ENCODE data around the gene HTR2A.
"Not testable (repeated sequence)": the region's sequence is repeated elsewhere in the genome, so short reads cannot be mapped to it uniquely, and the experiment has no call there.

The HTR2A gene

DNA sequence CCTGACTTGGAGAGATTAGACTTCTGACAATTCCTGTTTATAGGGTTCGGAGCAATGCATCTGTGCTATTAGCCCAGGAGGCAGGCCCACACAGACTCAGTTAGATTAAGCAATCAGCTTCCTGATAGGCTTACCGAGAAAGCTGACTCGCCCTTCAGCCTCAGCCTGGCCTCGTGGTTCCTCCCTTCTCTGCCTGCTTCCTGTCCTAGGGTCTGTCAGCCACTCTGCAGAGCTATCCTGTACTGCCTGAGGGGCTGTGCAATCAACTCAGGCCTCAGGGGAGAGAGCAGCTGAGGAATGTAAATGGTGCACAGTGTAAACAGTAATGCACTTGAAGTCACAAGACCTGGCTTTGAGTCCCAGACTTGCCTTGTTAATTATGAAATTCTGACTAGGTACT is 30.7 kb downstream of the HTR2A start:
- DNase-seq: no peak

DNA sequence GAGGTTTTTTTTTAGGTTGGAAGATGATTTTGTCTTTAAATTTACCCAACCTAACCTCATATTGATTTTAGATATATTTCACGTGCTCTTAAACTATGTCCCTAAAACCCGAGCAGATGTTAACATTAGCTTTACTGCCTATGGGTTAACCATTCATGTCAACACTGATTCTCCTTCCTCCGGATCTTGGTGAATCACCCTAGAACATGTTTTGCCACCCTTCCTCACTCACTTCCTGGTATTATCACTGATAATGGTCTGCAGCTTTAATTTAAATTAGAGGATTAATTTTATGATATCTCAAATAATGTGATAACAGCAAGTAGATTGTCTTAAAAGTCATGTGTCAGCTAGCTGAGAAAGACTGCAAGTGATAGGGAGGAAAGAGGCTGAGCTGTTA is 31.9 kb downstream of the HTR2A start:
- no peak for DNase-seq

DNA sequence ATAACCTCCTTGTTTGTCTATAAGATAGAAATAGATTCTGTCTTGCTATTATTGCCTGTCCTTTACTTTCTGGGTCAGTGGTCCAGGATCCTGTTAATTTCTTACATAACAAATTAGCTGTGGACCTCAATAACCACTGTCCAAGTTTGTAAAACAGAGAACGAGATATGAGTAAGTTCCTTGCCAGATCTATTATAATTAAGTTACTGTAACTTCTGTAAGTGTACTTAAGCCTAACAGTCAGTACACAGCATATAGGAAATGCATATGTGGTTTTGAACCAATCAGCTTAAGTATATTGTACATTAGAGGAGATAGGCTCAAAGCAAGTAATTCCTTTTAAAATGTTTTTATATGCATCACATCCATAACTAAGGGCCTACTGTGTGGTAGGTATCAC is 34.9 kb downstream of the HTR2A start:
- DNase-seq: no peak

DNA sequence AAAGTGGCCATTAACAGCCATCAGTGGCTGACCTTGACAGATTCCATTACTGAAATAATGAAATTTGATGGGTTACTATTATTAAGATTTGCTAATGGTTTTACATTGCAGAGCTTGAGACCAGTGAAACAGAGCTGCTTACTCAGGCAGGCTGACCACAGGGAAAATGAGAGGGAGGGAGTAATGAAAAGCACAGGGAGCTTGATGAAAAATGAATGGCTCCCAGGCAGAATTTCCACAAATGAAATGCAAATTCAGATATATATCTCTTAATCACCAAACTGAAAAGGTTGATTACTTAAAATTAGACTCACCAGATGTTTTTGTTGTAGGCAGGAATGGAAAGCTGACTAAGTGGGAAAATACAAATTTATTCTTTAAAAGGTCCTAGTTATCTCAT is 36.1 kb downstream of the HTR2A start:
- DNase-seq: no peak

DNA sequence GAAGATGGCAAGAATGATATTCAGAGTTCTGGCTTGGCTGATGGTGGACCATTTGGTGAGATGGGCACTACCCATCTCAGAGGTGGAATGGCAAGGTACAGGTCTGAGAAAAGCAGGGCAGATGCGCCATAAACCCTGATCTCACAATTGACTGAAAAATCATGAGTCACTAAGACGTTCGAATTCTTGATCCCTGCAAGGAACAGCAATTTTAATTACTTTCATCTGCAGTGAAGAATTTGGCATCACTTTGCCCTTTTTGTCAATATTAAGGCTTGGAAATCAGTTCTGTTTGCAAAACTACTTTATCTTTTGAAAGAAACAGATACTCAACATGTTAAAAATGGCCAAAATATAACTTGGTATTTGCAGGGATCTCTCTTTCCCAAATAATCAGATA is 38.1 kb downstream of the HTR2A start:
- no peak for DNase-seq

DNA sequence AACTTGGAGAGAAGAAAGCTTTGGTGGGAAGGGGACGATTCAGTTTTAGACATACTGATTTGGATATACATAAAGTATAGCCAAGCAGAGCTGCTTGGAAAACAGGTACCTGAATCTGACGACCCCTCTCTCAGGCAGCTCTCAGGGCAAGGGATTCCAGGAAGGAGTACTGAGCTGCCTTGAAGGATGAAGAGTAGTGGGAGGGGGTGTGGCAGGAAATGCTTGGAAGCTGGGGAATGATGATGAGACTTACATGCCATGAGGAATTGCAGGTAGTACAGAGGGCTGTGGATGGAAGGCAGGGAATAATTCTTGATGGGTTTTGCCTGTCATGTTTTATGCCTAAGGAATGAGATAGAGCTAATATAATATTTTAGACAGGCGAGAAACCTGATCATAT is 38.7 kb downstream of the HTR2A start:
- DNase-seq: no peak

DNA sequence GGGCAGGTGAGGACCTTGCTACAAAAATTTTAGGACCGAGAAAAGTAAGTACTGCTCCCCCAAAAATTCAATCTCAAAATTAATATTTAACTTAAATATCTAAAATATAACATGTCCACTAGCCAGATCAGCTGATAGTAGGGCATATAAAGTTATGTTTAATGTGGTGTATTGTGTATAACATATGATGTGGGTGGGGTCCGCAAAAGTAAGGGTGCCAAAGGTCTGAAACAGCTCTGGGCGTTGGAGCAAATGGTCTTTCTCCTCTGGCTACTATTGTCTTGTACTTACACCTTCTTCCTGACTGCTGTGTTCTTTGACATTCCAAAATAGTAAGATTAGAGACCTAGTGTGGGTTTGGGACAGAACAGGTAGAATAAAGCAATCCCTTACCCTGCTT is 41.2 kb downstream of the HTR2A start:
- DNase-seq: no peak

DNA sequence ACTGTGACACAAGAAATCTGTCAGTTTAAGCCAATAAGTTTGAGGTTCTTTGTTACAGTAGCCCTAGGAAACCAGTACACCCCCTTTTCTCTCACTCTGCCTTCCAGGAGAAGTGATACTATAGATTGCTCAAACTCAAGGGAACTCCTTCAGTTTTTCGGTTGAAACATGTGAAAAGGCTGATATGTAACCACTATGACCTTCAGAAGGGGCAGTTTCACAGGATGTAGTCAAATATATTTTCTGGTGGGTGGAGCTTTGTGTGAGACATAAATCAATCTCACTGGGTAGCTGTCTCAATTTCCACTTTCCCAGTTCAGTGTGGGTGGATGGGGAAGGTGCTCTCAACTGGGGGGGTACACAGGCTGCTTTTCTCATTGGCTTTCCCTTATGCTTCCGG is 41.7 kb downstream of the HTR2A start:
- no peak for DNase-seq

DNA sequence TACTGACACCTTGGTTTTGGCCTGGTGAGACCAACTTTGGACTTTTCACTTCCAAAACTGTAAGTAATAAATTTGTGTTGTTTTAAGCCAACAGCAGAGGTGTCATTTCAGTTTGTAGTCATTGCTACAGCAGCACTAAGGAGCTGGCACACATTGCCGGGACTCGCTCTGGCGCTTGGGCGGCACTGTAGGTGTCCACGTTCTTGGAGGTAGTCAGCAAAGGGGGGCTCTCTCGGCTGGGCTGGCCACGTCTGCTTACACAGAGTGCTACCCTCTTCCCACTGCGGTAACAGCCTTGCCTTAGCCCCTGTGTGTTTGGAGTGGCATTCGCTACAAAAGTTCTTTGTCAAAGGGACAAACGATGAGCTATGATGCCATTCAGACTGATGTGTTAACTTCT is 44.7 kb downstream of the HTR2A start:
- no peak for DNase-seq

DNA sequence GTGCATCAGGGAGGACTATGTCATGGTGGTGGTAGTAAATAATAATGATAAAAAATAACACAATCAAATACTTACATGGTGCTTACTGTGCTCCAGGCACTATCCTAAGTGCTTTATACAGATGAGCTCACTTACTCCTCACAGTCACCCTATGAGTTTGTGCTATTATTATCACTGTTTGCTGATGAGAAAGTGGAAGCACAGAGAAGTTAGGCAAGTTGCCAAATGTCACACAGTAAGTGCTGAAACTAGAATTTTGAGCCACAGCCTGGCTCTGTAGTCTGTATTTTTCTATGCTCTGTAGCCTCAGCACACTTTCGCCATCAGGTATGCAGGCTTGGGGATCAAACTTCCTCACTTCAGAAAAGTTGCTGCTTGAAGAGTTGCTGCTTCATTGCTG is 46.6 kb downstream of the HTR2A start:
- no peak for DNase-seq

DNA sequence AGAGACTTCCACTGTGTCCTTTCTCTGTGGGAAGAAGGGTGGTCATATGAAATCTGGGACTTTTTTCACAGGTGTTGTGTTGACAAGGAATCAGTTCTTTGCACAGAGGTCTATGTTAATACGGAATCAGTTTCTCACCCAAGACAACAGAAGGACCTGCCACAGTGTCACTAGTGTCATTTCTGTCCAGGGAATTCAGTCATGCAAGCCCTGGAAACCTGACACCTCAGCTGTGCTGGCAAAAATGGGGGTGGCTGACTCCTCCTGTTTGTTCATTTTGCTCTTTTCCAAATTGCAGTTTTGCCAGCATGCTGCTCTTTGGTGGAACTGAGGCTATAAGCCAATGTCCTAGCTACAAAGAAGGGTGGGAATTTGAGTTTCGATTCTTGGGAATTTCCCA is 50.1 kb downstream of the HTR2A start:
- DNase-seq: no peak

DNA sequence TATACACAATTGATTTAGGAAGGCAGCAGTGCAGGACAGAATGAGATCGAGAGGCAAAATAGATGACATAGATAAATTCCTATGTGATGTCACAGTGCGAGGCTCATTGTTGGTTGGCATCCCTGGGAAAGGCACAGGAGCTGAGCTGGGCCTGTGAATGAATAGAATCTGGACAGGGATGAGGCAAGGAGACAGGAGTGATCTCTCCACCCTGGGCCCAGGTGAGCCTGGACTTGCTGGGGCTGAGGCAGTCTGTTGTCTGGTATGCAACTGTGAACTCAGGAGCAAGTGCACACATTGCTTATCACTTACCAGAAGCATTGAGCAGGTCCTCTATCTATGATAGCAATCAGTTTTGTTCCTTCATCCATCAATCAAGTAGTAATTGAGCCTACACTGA is 51.7 kb downstream of the HTR2A start:
- no peak for DNase-seq

DNA sequence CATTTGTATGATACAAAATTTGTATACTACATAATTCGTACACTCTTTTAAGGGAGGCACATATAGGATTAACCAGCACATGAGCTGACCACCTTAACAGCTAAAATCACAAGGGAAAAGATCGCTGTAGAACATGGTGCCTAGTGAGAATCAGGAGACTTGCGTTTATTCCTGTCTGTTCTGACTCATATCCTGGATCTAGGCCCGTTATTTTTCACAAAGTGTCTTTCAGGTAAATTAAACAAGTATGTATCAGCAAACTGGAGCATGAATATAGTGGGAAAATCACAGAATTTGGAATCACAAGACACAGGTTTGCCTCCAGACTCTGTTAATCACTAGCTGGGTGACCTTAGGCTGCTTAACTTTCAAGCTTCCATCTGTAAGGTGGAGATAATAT is 52.4 kb downstream of the HTR2A start:
- no peak for DNase-seq

DNA sequence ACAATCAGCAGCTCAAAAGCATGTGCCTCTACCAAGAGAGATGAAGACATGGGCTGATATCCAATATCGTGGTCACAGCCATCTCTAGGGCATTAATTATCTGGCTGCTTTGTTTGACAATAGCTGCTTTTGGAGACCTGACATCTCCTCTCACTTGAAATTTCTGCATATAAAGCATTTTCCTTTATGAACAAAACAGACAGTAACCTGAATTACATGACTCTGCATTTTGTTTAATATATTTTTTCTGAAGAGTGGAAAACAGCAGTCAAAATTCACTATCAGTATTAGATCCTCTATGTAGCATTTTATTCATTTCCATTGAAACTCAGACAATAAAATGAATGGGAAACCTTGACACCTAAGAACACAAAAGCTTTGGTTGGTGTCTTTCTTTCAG is 57.5 kb downstream of the HTR2A start:
- no peak for DNase-seq

DNA sequence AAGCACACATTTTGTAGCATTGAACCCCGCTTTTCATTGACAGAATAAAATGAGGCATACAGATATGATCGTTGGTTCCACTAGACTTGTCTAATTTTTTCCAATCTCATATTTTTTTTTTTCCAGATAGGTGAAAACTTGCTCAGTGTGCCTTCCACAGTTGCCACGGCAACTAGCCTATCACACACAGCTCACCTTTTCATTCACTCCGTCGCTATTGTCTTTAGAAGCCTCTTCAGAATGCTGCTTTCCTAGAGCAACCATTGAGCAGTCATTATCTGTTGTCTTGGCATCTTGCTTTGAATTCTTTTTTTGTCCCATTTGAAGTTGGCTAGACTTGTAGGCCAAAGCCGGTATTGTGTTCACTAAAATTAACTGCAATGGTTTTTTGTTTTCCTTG is 62.2 kb downstream of the HTR2A start:
- no peak for DNase-seq

DNA sequence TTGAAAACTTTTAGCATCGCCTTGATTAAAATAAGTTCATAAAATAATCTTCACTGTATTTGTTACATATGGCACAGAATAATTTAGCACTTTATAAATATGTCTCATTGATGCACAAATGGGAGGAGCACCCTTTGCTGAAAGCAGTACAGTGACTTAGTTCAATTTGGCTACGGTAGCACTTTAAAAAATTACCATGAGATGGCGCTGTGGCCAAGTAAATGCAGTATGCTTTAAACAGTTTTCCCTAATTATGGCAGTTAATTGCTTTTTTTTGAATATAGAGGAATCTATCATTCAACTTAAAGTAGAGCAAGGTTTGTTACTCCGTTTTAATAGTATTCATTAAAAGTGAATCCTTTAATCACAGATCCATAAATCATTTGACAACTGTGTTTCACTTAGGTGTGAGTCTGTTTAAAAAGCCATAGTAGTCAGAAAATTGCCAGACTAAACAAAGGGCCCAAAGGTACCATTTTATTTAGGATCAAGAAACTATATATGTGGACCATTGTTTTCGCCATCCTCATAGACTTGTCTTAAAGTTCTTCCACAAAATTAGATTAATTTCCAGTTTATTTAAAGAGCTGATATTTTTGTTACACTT is 65.2 kb downstream of the HTR2A start:
- DNase-seq: no peak

DNA sequence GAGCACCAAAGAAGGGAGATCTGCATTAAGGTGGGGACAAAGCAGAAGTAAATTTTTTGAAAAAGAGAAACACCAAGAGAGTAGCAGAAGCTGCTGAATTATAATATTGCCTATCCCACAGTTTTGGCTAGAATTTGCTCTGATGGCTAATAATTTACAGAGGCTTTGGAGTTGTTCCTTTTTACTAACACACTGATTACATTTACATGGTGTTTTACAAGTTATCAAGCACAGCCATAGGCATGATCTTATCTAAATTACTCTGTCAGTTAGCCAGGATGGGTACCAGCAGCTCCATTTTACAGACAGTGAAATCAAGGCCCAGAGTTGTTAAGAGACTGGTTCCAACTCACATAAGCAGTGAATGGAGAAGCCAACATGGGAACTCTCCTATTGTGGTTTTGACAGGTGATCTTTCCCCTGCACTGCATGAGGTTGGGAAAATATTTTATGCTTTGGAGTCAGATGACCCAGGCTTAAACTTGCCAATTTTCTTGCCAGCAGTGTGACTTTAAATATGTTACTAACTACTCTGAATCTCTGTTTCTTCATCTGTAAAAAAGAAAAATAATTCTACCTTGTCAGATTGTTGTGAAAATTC is 66.3 kb downstream of the HTR2A start:
- no peak for DNase-seq

DNA sequence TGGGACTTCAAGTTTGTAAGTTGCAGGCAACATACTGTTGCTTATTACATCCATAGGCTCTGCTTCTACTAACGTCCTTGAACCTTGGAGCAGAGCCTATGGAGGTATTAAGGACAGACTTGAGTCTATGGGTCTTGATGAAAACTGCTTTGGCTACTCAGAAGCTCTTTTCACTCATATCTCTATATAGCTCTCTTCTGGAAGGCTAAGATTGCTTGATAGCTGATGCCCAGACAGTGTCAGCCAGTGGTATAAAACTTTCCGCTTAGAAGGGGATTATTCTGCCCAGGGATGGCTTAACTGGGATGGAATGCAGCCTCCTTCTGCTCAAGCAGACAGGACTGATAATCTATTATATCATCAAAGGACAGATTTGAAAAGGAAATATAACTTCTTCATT is 74.3 kb downstream of the HTR2A start:
- DNase-seq: no peak

DNA sequence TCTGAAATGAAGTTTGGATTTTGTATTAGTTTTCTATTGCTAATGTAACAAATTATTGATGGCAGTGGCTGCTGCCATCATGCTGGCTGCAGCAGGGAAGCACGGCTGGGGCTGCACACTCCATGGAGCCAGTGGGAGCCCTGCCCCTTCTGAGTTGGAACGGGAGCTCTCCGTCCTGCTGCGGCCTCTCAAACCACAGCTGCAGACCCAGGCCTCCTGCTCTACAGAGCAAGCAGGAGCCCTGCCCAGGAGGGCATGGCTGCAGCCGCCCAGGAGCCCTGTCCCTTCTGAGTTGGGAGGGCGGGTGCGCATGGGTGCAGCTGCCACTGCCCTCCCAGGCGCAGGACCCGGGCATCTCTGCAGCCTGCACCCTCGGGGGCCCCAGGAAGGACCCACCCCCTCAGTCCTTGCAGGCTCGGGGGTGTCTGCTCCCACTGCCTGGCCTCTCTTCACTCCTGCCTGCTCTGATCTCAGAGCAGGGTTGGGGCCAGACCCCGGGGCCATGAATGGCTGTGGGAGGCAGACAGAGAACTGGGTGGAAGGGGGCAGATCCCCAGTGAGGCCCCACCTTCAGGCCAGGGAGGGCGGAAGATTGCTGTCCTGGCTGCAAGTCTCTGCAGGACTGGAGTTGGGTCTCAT is 78.9 kb downstream of the HTR2A start:
- no peak for DNase-seq

DNA sequence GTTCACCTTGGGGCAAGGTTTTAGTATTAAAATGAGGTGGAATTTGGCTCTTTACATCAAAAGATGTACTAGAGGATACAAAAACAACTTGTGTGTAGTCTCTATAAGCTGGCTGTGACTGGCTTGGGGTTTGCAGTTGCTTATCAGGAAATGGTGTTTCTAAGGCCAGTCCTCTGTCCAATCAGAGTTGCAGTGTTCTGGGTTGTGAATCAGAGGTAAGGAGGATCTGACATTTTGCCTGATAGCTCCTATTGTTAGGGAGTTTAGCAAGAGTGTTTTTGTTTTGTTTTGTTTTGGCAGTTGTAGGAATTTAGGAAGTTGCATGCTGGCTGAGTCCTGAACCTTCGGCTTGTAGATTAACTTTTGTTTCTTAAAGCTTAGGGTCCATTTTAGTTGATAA is 79.8 kb downstream of the HTR2A start:
- DNase-seq: no peak

DNA sequence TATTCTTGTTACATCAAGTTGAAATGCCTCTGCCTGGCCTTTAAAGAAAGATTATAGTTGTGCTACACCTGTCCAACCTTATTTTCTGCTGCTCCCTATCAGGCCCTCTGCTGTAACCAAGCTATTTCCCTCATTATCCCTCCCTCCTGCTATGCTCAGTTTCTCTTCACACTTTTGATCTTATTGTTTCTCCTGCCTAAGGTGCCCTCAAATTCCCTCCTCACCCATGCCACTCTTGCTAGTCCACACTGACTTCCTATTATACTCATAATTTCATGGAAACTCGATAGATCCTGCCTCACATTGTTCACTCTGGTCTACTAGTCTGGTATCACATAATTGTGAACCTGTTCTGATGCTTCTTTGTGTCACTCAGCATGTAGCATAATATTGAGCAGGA is 80.5 kb downstream of the HTR2A start:
- DNase-seq: no peak

DNA sequence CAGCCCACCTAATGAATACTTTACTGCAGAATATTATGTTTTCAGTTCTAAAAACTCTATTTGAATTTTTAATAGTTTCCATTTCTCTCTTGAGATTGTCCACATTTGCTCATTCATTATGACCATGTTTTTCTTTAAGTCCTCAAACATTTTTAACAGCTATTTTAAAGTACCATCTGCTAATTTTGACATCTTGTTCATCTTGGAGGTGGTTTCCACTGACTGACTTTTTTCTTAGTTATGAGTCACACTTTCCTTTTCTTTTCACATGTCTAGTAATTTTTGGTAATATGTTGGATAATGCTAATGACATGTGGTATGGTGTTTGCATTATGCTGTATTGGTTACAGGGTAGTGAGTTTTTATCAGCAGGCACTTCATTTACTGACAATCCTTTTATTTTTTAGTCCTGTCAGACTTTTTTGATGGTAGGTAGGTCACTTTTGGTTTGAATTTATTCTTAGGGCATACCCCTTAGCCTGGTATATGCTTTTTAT is 84.5 kb downstream of the HTR2A start:
- no peak for DNase-seq

DNA sequence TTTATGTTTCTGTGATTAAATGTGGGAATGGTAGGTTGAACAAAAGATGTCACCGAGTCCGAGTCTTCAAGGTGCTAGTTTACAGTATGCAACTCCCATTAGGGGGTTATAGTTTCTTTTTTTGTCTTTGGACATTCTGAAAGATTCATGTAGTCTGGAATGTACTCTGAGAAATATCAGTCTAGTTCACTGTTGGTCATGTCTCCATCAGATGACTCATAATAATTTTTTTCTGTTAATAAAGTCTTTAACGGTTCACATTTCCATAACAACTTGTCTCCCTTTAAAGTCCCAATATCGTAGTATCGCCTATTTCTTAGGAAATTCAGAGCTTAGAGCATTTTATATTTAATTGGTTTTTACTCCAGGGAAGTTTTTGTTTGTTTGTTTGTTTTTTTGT is 86.4 kb downstream of the HTR2A start:
- DNase-seq: no peak

DNA sequence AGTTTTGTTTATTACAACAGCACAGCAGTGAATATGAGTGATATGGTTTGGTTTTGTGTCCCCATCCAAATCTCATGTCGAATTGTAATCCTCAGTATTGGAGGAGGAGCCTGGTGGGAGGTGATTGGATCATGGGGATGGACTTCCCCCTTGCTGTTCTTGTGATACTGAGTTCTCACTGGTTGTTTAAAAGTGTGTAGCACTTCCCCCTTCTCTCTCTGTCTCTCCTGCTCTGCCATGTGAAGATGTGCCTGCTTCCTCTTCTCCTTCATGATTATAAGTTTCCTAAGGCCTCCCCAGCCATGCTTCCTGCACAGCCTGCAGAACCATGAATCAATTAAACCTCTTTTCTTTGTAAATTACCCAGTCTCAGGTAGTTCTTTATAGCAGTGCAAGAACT is 91.9 kb downstream of the HTR2A start:
- not testable (repeated sequence) for DNase-seq

DNA sequence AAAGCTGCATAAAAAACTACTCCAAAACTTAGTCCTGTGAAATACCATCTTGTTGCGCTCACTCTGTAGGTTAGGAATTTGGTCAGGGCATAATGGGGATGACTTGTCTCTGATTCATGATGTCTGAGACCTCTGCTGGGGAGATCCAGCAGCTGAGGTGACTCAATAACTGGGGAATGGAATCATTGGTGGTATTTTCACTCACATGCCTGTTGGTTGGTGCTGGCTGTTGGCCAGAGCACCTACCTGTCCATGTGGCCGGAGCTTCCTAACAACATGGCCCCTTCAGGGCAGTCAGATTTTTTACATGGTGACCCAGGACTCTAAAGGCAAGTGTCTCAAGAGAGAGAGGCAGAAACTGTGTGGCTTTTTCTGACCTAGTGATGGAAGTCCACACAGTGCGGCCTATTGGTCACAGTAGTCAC is 92.5 kb downstream of the HTR2A start:
- no peak for DNase-seq

Measured in activated effector memory CD4-positive, alpha-beta T cell treated with anti-CD3 and anti-CD28 coated beads, Interleukin-2, amount 50 U/mL, for 16 hours (primary cell).